Measurements from ENCODE around the gene TPRG1. TPM values are rescaled to one million over a fixed set of nuclear protein-coding genes. Genes with fewer than 3 reads are reported as not detected.
A peak's percentile ranks its signal among the peaks of the same experiment; 100 is the strongest.

TPRG1 gene
- total RNA-seq, 2 donors from 2014 or later, result 1.5 to 5.0 TPM

- ATAC-seq (peak in 1 of 2 donors; percentile 64), DNase-seq (ENCODE audit: low spot score) (no peak)
- Mint-ChIP-seq H3K4me1 (ENCODE audit: low read depth in 2 of 2) (peaks cover 0 to 1% of the 10 kb centered on the region in 2 donors), H3K36me3 (no peaks in the 10 kb centered on the region), H3K27me3 (peaks cover 0 to 5% of the 10 kb centered on the region in 2 donors), H3K27ac (peak overlapping the region in 1 of 2 donors; percentile 42), H3K9me3 (no peaks in the 10 kb centered on the region), H3K4me3 (no peak overlapping the region)
Measured at GRCh38 chr3:189304465-189305351, 132.9 kb downstream of the TPRG1 start.

GRCh38 chr3:189305412-189305811, 133.6 kb downstream of the TPRG1 start:
- no peak overlapping the region for H3K27ac Mint-ChIP-seq
- no peaks in the 10 kb centered on the region for H3K36me3 Mint-ChIP-seq
- DNase-seq (ENCODE audit: low spot score) (no peak), ATAC-seq (peak in 1 of 2 donors; percentile 71)
- H3K27me3 Mint-ChIP-seq, result peaks cover 0 to 4% of the 10 kb centered on the region in 2 donors
- no peaks in the 10 kb centered on the region for H3K9me3 Mint-ChIP-seq
- no peak overlapping the region for H3K4me3 Mint-ChIP-seq
- H3K4me1 Mint-ChIP-seq (ENCODE audit: low read depth in 2 of 2), result no peaks in the 10 kb centered on the region

- no peak overlapping the region for H3K4me3 Mint-ChIP-seq
- DNase-seq (ENCODE audit: low spot score) (no peak), ATAC-seq (no peak)
- H3K4me1 Mint-ChIP-seq (ENCODE audit: low read depth in 2 of 2), result no peaks in the 10 kb centered on the region
- H3K27ac Mint-ChIP-seq, result peak overlapping the region; percentile 25 to 40
- no peaks in the 10 kb centered on the region for H3K36me3 Mint-ChIP-seq
- no peaks in the 10 kb centered on the region for H3K9me3 Mint-ChIP-seq
- H3K27me3 Mint-ChIP-seq, result peaks cover 0 to 7% of the 10 kb centered on the region in 2 donors
Measured at GRCh38 chr3:189307963-189308362, 136.2 kb downstream of the TPRG1 start.

GRCh38 chr3:189308608-189309007, 136.8 kb downstream of the TPRG1 start:
- no peak for ATAC-seq
- no peak overlapping the region for H3K4me3 Mint-ChIP-seq
- H3K9me3 Mint-ChIP-seq, result peaks cover under 1% of the 10 kb centered on the region
- peak overlapping the region; percentile 25 to 40 for H3K27ac Mint-ChIP-seq
- H3K36me3 Mint-ChIP-seq, result no peaks in the 10 kb centered on the region
- peaks cover 0 to 7% of the 10 kb centered on the region in 2 donors for H3K27me3 Mint-ChIP-seq
- H3K4me1 Mint-ChIP-seq (ENCODE audit: low read depth in 2 of 2), result no peaks in the 10 kb centered on the region
- DNase-seq (ENCODE audit: low spot score), result no peak

GRCh38 chr3:189309400-189309975, 137.7 kb downstream of the TPRG1 start:
- DNase-seq (ENCODE audit: low spot score) (no peak), ATAC-seq (no peak)
- Mint-ChIP-seq H3K36me3 (no peaks in the 10 kb centered on the region), H3K9me3 (peaks cover 3% of the 10 kb centered on the region), H3K4me3 (no peak overlapping the region), H3K27ac (peak overlapping the region in 1 of 2 donors; percentile 14), H3K27me3 (peaks cover 0 to 10% of the 10 kb centered on the region in 2 donors), H3K4me1 (ENCODE audit: low read depth in 2 of 2) (no peaks in the 10 kb centered on the region)

GRCh38 chr3:189311521-189311920, 139.8 kb downstream of the TPRG1 start:
- Mint-ChIP-seq H3K4me3 (no peak overlapping the region), H3K36me3 (no peaks in the 10 kb centered on the region), H3K27me3 (peaks cover 0 to 10% of the 10 kb centered on the region in 2 donors), H3K9me3 (peaks cover 3% of the 10 kb centered on the region), H3K4me1 (ENCODE audit: low read depth in 2 of 2) (no peaks in the 10 kb centered on the region), H3K27ac (no peak overlapping the region)
- no peak for ATAC-seq
- no peak for DNase-seq (ENCODE audit: low spot score)

GRCh38 chr3:189312866-189313265, 141.1 kb downstream of the TPRG1 start:
- no peaks in the 10 kb centered on the region for H3K36me3 Mint-ChIP-seq
- H3K9me3 Mint-ChIP-seq, result peaks cover 3% of the 10 kb centered on the region
- peaks cover 0 to 6% of the 10 kb centered on the region in 2 donors for H3K27me3 Mint-ChIP-seq
- H3K4me3 Mint-ChIP-seq, result no peak overlapping the region
- no peaks in the 10 kb centered on the region for H3K4me1 Mint-ChIP-seq (ENCODE audit: low read depth in 2 of 2)
- no peak for DNase-seq (ENCODE audit: low spot score)
- no peak for ATAC-seq
- no peak overlapping the region for H3K27ac Mint-ChIP-seq

- no peaks in the 10 kb centered on the region for H3K4me1 Mint-ChIP-seq (ENCODE audit: low read depth in 2 of 2)
- peaks cover 0 to 6% of the 10 kb centered on the region in 2 donors for H3K27me3 Mint-ChIP-seq
- DNase-seq (ENCODE audit: low spot score) (no peak), ATAC-seq (no peak)
- no peak overlapping the region for H3K4me3 Mint-ChIP-seq
- no peaks in the 10 kb centered on the region for H3K36me3 Mint-ChIP-seq
- peaks cover 3% of the 10 kb centered on the region for H3K9me3 Mint-ChIP-seq
- H3K27ac Mint-ChIP-seq, result no peak overlapping the region
Measured at GRCh38 chr3:189316296-189317019, 144.7 kb downstream of the TPRG1 start.

- ATAC-seq (no peak), DNase-seq (ENCODE audit: low spot score) (no peak)
- H3K9me3 Mint-ChIP-seq, result peaks cover 3% of the 10 kb centered on the region
- H3K4me1 Mint-ChIP-seq (ENCODE audit: low read depth in 2 of 2), result peaks cover 2 to 7% of the 10 kb centered on the region in 2 donors
- peaks cover 0 to 3% of the 10 kb centered on the region in 2 donors for H3K27me3 Mint-ChIP-seq
- H3K4me3 Mint-ChIP-seq, result no peak overlapping the region
- peaks cover 9% of the 10 kb centered on the region for H3K36me3 Mint-ChIP-seq
- H3K27ac Mint-ChIP-seq, result no peak overlapping the region
Measured at GRCh38 chr3:189317911-189318310, 146.1 kb downstream of the TPRG1 start.

- Mint-ChIP-seq H3K36me3 (peaks cover 14% of the 10 kb centered on the region), H3K4me3 (no peak overlapping the region), H3K27ac (no peak overlapping the region), H3K9me3 (no peaks in the 10 kb centered on the region), H3K4me1 (ENCODE audit: low read depth in 2 of 2) (peaks cover 24 to 30% of the 10 kb centered on the region in 2 donors), H3K27me3 (no peaks in the 10 kb centered on the region)
- ATAC-seq, result no peak
- DNase-seq (ENCODE audit: low spot score), result no peak
Measured at GRCh38 chr3:189320511-189320910, 148.7 kb downstream of the TPRG1 start.

- Mint-ChIP-seq H3K27me3 (no peaks in the 10 kb centered on the region), H3K36me3 (peaks cover 14% of the 10 kb centered on the region), H3K4me3 (no peak overlapping the region), H3K27ac (no peak overlapping the region), H3K9me3 (no peaks in the 10 kb centered on the region), H3K4me1 (ENCODE audit: low read depth in 2 of 2) (peaks cover 26 to 33% of the 10 kb centered on the region in 2 donors)
- ATAC-seq (no peak), DNase-seq (ENCODE audit: low spot score) (no peak)
Measured at GRCh38 chr3:189322339-189322738, 150.6 kb downstream of the TPRG1 start.

- ATAC-seq, result peak; percentile 98 to 100
Measured at GRCh38 chr3:189324538-189325138, 152.9 kb downstream of the TPRG1 start.

GRCh38 chr3:189325454-189325853, 153.7 kb downstream of the TPRG1 start:
- Mint-ChIP-seq H3K4me3 (peak overlapping the region; percentile 90), H3K27ac (peak overlapping the region; percentile 91 to 95), H3K36me3 (peaks cover 14% of the 10 kb centered on the region), H3K27me3 (no peaks in the 10 kb centered on the region), H3K9me3 (peaks cover 4% of the 10 kb centered on the region), H3K4me1 (ENCODE audit: low read depth in 2 of 2) (peaks cover 29 to 38% of the 10 kb centered on the region in 2 donors)
- DNase-seq (ENCODE audit: low spot score), result no peak
- no peak for ATAC-seq

More at GRCh38 chr3:189324538-189325138, 152.9 kb downstream of the TPRG1 start:
- peaks cover 14% of the 10 kb centered on the region for H3K36me3 Mint-ChIP-seq
- H3K9me3 Mint-ChIP-seq, result peaks cover 4% of the 10 kb centered on the region
- DNase-seq (ENCODE audit: low spot score), result peak; percentile 81
- H3K27me3 Mint-ChIP-seq, result no peaks in the 10 kb centered on the region
- H3K4me1 Mint-ChIP-seq (ENCODE audit: low read depth in 2 of 2), result peaks cover 26 to 33% of the 10 kb centered on the region in 2 donors
- peak overlapping the region; percentile 91 to 95 for H3K27ac Mint-ChIP-seq
- peak overlapping the region; percentile 90 for H3K4me3 Mint-ChIP-seq

Data from natural killer cell treated with Interleukin-12 subunit alpha and Interleukin-12 subunit beta and Interleukin-15 and Interleukin-18, amount 100 ng/mL, for 72 hours (primary cell).